H1 (cell line): Measurements from ENCODE around the gene SERGEF. TPM values are rescaled to one million over a fixed set of nuclear protein-coding genes. Genes with fewer than 3 reads are reported as not detected.

Source experiments
- CHD1 ChIP-seq: IDR thresholded peaks from 2 replicates; pipeline ENCODE4 v1.6.1; 2012; ENCODE audit warnings: low read depth, low read length, improper control_type of control experiment
- HDAC2 ChIP-seq, 2 experiments: fragments of 300-600 bp in 1 of 2; sonication (generic) in 1 of 2; IDR thresholded peaks; 2 replicates each; pipeline ENCODE4 v1.6.1; 2011 to 2012; ENCODE audit warnings: low read depth in 2 of 2, low read length in 2 of 2, mild to moderate bottlenecking in 2 of 2, moderate library complexity in 2 of 2, borderline replicate concordance in 1 of 2, inconsistent platforms in 1 of 2
- JUND ChIP-seq: IDR thresholded peaks from 2 replicates; pipeline ENCODE4 v1.6.1; 2011; ENCODE audit warnings: mild to moderate bottlenecking, improper control_type of control experiment, low read length
- NANOG ChIP-seq: IDR thresholded peaks from 2 replicates; pipeline ENCODE4 v1.6.1; 2011; ENCODE audit warnings: low read length, low read depth, mild to moderate bottlenecking, inconsistent platforms; ENCODE audit not compliant: insufficient read depth, poor library complexity, severe bottlenecking
- SAP30 ChIP-seq: fragments of 300-600 bp; sonication (generic); IDR thresholded peaks from 2 replicates; pipeline ENCODE4 v1.7.1; 2012; ENCODE audit warnings: low read length, moderate library complexity, mild to moderate bottlenecking, inconsistent platforms; ENCODE audit not compliant: insufficient read depth, insufficient replicate concordance
- SP4 ChIP-seq: IDR thresholded peaks from 2 replicates; pipeline ENCODE4 v1.6.1; 2012; ENCODE audit warnings: low read length, inconsistent platforms
- TCF12 ChIP-seq: IDR thresholded peaks from 2 replicates; pipeline ENCODE4 v1.6.1; 2011; ENCODE audit warnings: low read depth, mild to moderate bottlenecking, low read length
- TEAD4 ChIP-seq: IDR thresholded peaks from 2 replicates; pipeline ENCODE4 v1.6.1; 2012; ENCODE audit warnings: low read depth, low read length, inconsistent platforms, mixed read lengths
- polyA plus RNA-seq, 7 experiments: library from polyadenylated mRNA; depleted of rRNA in 3 of 7; stranded (reverse) in 5 of 7; unstranded in 2 of 7; fragments of >200 nt in 5 of 7; fragments of 200-250 nt in 2 of 7; gene quantifications; 1 replicate in 5 of 7; 2 replicates in 1 of 7; 4 replicates in 1 of 7; pipeline versions ENCODE4 v1.2.1 to v1.2.3, GENCODE V29; 2011 to 2013; ENCODE audit warnings: missing spikeins in 2 of 7, mixed read lengths in 2 of 7
- total RNA-seq: library from RNA; stranded (reverse); fragmentation: NEBNext Ultra II Directional; extraction: Animal tissue kit (Norgen Biotek cat#: 25700); gene quantifications from 2 replicates; pipeline ENCODE4 v1.2.1, GENCODE V29; 2021

Gene SERGEF
- total and polyA plus RNA-seq, 2 of the 8 experiments (the other 6 are each of a cell fraction or from before 2014, with no cell fraction given) = 16.6 to 28.8 TPM

- no peak for TF ChIP-seq HDAC2 (IDR thresholded peaks at IDR 0.05; ENCODE audit: borderline replicate concordance in 1 of 2, low read depth in 2 of 2, low read length in 2 of 2)
- TF ChIP-seq SP4 = no peak
- TF ChIP-seq SAP30 = no peak
- no peak for TF ChIP-seq TCF12
- no peak for TF ChIP-seq JUND
- no peak for TF ChIP-seq NANOG
- TF ChIP-seq CHD1 = no peak
- TF ChIP-seq TEAD4 = no peak
These were observed 239.9 kb downstream of the SERGEF start (continued) for GRCh38 chr11:17772704-17773600.
